CMK (cell line): ENCODE data around the gene NANP.
"Not testable (repeated sequence)": the region's sequence is repeated elsewhere in the genome, so short reads cannot be mapped to it uniquely, and the experiment has no call there.

Experiments used
- DNase-seq: peaks from one replicate; pipeline ENCODE4 v3.0.0-alpha.2; 2010; ENCODE audit warnings: low read depth

The NANP gene

GRCh38 chr20:25623736-25624499 is at the start of gene NANP:
TSS of gene NANP (minus strand) at chr20:25624014. CDS start at chr20:25623948, 66 bp downstream.
- peak; percentile 96 for DNase-seq

- DNase-seq = no peak
These were observed 48.9 kb upstream of the NANP start for GRCh38 chr20:25672659-25673235.

GRCh38 chr20:25669826-25670422 is 46.1 kb upstream of the NANP start:
- DNase-seq = no peak

- no peak for DNase-seq
These were observed 44.6 kb upstream of the NANP start for GRCh38 chr20:25668446-25668845.

- DNase-seq = no peak
These were observed 36.2 kb upstream of the NANP start for GRCh38 chr20:25659999-25660398.

GRCh38 chr20:25654487-25654886 is 30.7 kb upstream of the NANP start:
- DNase-seq = no peak

- DNase-seq = not testable (repeated sequence)
These were observed 29.1 kb upstream of the NANP start for GRCh38 chr20:25652866-25653265.

- no peak for DNase-seq
These were observed 21.0 kb upstream of the NANP start for GRCh38 chr20:25644814-25645213.

- DNase-seq = no peak
These were observed 19.9 kb upstream of the NANP start for GRCh38 chr20:25643716-25644115.

- DNase-seq = no peak
These were observed 13.4 kb upstream of the NANP start for GRCh38 chr20:25637247-25637646.

GRCh38 chr20:25632940-25633790 is 9.4 kb upstream of the NANP start:
- no peak for DNase-seq

- not testable (repeated sequence) for DNase-seq
These were observed 6.8 kb upstream of the NANP start for GRCh38 chr20:25630615-25631014.

- no peak for DNase-seq
These were observed 6.1 kb upstream of the NANP start for GRCh38 chr20:25629816-25630499.

- no peak for DNase-seq
These were observed 3.0 kb upstream of the NANP start for GRCh38 chr20:25626779-25627178.

- DNase-seq = no peak
These were observed 706 bp upstream of the NANP start for GRCh38 chr20:25624500-25624939.

GRCh38 chr20:25623225-25623735 is 534 bp downstream of the NANP start:
- peak; percentile 29 for DNase-seq

- no peak for DNase-seq
These were observed 1.2 kb downstream of the NANP start for GRCh38 chr20:25622450-25623224.

- DNase-seq = no peak
These were observed 1.8 kb downstream of the NANP start for GRCh38 chr20:25622049-25622448.

GRCh38 chr20:25619514-25619913 is 4.3 kb downstream of the NANP start:
- no peak for DNase-seq

- DNase-seq = no peak
These were observed 15.0 kb downstream of the NANP start for GRCh38 chr20:25608774-25609173.
